Measurements from ENCODE around the gene PAAF1.

DNA sequence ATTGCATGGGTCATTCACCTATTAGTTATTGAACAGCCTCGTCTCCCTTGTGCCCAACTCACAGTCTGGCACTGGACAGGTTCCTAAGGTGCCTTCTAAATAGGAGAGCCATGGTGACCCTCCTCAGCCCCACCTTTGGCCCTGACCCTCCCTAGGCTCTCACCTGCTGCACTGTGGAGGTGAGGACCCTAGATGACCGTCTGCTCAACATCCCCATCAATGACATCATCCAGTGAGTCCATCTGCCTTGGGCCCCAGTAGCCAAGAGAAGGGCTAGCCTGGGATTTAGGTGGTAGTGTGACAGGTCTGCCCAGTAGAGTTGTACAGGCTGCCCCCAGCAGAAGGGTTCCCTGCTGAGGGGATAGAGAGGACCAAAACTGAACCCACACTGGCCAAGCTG, 92.3 kb downstream of the PAAF1 start:
- TF ChIP-seq, protein P1, sequence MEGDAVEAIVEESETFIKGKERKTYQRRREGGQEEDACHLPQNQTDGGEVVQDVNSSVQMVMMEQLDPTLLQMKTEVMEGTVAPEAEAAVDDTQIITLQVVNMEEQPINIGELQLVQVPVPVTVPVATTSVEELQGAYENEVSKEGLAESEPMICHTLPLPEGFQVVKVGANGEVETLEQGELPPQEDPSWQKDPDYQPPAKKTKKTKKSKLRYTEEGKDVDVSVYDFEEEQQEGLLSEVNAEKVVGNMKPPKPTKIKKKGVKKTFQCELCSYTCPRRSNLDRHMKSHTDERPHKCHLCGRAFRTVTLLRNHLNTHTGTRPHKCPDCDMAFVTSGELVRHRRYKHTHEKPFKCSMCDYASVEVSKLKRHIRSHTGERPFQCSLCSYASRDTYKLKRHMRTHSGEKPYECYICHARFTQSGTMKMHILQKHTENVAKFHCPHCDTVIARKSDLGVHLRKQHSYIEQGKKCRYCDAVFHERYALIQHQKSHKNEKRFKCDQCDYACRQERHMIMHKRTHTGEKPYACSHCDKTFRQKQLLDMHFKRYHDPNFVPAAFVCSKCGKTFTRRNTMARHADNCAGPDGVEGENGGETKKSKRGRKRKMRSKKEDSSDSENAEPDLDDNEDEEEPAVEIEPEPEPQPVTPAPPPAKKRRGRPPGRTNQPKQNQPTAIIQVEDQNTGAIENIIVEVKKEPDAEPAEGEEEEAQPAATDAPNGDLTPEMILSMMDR (IDR thresholded peaks at IDR 0.05) = no peak
- TF ChIP-seq EZH2 (IDR thresholded peaks at IDR 0.05) = no peak
